ENCODE measurements around the gene TBXT.
"Not testable (repeated sequence)": the region's sequence is repeated elsewhere in the genome, so short reads cannot be mapped to it uniquely, and the experiment has no call there.

TBXT gene

GRCh38 chr6:166169549-166170421 is 2.1 kb upstream of the TBXT start:
- DNase-seq: no peak

DNA sequence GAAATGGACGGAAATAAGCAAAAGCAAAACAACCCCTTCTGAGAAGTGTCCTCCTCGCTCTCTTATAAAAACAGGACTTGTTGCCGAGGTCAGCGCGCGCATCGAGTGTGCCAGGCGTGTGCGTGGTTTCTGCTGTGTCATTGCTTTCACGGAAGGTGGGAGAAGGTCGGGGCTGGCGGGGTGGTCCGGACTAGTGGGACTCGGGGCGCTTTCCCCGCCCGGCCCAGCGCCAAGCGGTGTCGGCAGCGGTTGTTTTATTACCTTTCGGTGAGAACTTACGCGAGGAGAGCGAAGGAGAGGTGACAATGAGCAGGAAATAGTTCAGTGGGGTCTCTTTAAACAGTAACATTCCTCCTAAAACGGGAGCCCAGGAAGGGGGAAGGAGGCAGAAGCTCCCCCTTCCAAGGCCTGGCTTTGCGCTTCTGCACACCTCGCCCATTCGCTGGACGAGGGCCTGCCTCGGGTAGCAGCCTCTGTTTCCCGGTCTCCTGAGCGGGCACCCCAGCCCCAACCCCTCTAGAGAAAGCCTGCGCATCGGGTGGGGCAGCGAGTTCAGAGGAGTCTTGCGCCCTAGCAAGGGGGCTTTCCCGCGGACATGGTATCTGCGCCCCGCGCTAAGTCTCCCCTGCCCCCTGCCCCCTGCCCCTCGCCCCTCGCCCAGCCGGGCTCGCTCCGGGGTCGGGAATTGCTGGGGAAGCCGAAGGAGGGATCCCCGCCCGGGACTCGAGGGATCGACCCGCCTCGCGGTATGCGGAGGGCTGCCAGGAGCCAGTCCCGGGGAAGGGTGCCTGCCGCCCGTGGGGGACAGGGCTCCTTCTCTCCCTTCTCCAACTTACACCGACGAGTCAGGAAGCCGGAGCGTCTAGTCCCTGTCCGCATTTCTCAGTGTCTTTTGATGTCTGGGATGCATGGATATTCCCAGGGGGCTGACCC is 1.2 kb upstream of the TBXT start:
- DNase-seq: no peak

DNA sequence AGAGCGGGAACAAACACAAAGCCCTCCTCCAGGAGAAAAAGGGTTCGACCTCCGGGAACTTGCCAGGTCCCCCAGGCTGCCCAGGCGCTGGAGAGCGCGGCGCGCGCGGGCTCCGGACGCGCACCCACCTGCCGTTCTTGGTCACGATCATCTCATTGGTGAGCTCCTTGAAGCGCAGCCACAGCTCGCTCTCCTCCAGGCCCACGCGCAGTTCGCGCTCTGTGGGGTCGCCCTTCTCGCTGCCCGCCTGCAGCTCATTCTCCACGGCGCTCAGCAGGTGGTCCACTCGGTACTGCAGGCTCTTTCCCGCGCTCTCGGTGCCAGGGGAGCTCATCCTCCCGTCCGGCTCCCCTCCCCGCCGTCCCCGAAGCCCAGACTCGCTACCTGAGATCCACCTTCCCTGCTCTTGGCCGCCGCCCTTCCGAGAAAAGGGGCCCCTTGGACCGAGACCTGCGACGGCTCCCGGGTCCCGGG is 356 bp downstream of the TBXT start:
- DNase-seq: no peak

DNA sequence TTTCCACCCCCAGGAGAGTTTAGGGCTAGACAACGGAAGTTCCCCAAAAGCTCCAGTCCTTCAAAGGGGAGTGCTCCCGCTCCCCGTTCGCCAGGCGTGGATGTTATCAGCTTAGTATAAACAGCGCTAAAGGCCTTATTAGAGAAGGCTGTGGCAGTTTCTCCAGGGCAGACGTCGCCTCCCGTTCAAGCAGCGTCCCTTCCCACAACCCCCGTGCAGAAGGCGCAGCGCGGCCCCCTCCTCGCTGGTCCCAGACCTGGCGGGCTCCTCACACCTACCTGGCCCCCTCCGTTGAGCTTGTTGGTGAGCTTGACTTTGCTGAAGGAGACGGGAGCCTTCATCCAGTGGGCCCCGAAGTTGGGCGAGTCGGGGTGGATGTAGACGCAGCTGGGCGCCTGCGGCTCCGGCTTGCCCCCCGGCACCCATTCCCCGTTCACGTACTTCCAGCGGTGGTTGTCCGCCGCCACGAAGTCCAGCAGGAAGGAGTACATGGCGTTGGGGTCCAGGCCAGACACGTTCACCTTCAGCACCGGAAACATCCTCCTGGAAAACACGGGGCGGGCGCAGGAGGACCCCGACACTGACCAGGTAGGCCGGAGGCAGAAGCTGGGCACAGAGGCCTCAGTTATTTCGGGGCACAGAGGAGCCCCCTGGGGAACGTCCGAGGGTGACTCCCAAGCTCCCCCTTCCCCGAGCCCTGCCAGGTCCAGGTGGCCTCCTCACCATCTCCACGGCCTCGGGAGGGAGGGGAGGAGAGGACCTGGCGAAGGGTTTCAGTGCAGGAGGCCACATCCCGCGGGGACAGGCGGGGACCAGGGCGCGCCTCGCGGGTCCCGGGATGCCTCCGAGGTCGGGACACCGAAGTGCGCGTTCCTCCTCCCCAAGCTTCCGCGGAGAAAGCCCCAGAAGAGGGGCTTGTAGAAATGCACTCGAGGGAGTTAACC is 1.1 kb downstream of the TBXT start:
- DNase-seq: no peak

GRCh38 chr6:166165558-166166313 is 1.9 kb downstream of the TBXT start:
- no peak for DNase-seq

DNA sequence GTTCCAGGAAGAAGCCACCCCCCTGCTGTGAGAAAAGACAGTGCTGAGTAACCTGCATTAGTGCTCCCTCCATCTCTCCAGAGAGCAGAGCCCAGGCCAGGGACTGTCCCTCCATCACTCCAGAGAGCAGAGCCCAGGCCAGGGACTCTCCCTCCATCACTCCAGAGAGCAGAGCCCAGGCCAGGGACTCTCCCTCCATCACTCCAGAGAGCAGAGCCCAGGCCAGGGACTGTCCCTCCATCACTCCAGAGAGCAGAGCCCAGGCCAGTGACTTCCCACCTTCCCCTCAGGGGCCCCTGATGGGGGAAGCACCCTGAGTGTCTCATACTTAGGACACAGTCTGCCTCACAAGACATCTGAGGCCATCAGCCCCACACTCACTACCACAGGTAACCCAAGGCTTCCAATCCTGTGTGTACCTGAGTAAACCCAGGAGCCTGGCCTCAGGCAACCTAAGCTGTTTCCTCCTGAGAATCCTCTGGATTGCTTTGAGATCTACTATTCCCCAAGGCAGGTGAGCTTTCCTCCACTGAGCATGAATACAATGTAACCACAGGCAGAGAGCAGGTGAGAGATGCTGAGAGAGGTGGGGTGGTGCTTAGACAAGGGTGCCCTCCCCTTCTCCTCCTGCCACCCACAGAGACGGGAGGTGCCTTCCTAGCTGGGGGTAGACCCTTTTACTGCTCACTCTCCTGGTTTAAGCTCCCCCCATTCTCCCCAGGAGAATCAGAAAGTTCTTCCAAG is 4.9 kb downstream of the TBXT start:
- DNase-seq: no peak

- no peak for DNase-seq
Measured at GRCh38 chr6:166157930-166158617, 9.6 kb downstream of the TBXT start.

- no peak for DNase-seq
Measured at GRCh38 chr6:166156942-166157341, 10.7 kb downstream of the TBXT start.

- no peak for DNase-seq
Measured at GRCh38 chr6:166153966-166154365, 13.7 kb downstream of the TBXT start.

- DNase-seq: no peak
Measured at GRCh38 chr6:166152660-166153059, 15.0 kb downstream of the TBXT start.

GRCh38 chr6:166151798-166152197 is 15.9 kb downstream of the TBXT start:
- no peak for DNase-seq

- no peak for DNase-seq
Measured at GRCh38 chr6:166145751-166146150, 21.9 kb downstream of the TBXT start.

- no peak for DNase-seq
Measured at GRCh38 chr6:166143011-166143410, 24.6 kb downstream of the TBXT start.

DNA sequence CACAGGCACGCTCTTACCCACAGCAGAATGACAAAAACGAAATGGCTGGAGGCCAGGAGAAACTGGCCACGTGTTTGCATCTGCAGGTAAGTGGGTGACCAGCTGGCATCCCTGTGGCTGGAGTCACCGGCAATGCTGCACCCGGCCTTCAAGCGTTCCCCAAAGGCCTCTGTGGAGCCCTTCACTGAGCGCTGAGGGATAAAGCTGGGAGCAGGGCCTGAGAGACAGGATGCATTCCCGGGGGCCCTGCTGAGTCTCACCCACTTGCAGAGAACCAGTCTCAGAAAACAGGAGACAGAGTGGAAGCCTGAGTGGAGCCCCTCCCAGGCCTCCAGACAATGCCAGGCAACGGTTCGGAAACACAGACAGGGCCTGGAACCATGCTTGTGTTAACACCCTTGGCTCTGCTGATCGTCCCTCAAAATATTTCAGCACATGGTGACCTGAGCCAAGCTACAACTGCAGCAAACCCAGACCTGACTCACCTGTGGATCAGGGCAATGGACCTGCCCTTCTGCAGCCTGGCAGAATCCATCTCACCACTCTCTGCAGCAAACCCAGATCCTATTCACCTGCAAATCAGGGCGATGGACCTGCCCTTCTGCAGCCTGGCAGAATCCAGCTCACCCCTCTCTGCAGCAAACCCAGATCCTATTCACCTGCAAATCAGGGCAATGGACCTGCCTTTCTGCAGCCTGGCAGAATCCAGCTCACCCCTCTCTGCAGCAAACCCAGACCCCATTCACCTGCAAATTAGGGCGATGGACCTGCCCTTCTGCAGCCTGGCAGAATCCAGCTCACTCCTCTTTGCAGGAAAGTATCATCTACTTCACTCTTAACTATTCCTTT is 39.8 kb downstream of the TBXT start:
- DNase-seq: no peak

GRCh38 chr6:166123115-166123514 is 44.5 kb downstream of the TBXT start:
- DNase-seq: not testable (repeated sequence)

DNA sequence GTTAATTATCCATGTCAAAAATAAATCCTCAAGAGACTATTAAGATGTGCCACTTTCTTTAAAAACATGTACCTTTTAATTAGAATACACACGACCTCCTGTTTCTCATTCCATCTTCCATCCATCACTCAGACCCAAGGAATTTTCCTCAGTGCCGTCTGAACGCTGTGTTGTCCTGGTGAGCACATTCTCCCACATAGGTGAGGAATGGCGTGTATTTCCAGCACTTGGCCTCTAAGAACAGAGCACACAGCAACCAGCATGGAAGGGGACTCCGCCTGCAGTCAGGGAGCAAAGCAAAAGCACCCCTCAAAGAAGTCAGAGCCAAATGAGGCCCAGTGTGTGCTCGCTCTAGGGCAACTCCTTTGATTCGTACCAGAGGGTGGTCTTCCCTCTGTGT is 45.9 kb downstream of the TBXT start:
- no peak for DNase-seq

DNA sequence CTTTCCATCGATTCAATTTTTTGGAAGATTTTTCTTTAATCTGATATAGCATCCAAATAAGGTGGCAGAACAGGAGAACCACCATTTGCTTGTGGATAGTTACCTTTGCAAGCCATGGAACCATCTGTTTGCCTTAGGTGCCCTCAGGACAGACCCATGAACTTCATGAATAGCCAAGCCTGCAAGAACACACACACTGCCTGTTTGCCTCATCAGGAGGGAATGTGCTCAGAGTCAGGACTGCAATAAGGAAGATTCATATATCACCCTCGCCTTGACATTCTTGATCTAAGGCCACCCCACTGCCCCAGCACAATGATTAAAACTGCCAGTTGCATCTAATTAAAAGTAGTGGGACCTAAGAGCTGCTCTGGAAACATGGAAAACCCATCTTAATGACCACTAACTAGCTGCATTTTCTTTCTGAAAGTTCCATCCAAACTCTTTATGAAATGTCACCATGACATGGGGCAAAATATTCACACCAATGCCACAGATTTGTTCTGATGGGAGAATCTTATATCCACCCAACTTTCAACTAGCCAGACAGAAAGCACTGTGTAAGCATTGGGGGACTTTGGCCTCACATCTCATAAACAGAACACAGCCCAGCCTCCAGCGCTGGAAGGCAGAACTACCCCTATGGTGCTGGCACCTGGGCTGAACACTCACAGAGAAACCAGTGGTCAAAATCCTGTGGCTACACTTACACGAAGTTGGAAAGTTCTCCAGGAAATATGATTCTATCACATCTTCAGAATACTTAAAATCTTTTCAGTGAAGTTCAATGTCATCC is 48.3 kb downstream of the TBXT start:
- DNase-seq: no peak

DNA sequence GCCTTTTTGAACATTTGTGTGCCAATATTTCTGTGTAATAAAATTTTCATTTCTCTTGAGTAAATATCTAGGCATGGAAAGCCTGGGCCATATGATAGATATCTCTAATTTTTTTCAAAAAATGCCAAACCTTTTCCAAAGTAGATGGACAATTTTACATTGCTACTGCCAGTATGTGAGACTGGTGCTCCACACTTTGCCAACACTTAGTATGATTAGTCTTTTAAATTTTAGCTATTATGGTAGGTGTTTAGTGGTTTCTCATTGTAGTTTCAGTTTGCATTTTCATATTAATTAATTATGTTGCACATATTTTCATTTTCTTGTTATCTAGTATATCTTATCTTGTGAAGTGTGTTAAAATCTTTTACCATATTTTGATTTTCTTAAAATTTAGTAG is 52.0 kb downstream of the TBXT start:
- DNase-seq: no peak

GRCh38 chr6:166112580-166112979 is 55.1 kb downstream of the TBXT start:
- no peak for DNase-seq
